GM19467 (cell line): ENCODE measurements around the gene PIAS3.
A peak's percentile ranks its signal among the peaks of the same experiment; 100 is the strongest.
"Not testable (repeated sequence)": the region's sequence is repeated elsewhere in the genome, so short reads cannot be mapped to it uniquely, and the experiment has no call there.

Experiments used
- ATAC-seq: cut with Tn5 transposase; IDR thresholded peaks from one replicate; pipeline ENCODE4 v1.9.1; 2021; ENCODE audit warnings: mild to moderate bottlenecking, moderate library complexity; ENCODE audit not compliant: unreplicated experiment

Gene PIAS3

DNA sequence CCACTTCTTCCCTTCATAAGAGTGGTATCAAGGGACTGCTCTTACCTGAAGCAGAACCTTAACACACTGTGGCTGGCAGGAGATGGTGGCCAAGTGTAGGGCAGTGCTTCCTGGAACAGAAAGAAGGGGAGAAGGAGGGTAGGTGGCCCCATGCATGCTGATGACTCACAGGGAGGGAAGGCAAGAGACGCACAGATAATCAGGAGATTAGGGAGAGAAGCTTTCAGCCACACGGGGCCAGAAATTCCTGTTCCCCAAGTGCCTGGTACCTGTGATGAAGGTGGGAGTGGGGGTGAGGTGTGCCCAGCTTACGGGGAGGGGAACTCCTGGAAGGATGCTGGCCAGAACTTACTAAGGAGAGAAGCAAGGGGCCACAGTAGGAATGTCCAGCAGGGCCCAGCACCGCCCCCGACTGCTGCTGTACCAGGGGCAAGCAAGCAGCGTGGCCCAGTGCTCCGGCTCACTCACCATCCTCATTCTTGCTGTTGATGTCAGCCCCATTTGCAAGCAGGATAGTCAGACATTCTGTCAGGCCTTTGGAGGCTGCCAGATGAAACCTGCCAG, 19.1 kb upstream of the PIAS3 start:
- no peak for ATAC-seq

DNA sequence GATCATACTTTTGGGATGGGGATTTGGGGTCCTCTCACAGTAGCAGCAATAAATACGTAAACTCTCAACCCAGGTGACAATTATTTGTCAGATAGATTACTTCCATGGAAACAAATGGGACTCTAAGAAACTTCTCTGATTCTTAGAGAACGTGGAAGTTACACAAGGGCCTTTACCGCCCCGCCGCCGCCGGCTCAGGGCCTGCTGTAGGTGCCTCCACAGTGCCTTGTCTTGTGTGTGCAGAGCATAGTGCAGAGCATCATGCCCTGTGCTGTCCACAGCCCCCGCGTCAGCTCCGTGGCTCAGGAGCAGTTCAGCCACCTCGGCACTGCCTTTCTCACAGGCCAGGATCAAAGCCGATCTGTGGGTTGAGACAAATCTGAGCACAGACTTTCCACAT, 15.8 kb upstream of the PIAS3 start:
- no peak for ATAC-seq

DNA sequence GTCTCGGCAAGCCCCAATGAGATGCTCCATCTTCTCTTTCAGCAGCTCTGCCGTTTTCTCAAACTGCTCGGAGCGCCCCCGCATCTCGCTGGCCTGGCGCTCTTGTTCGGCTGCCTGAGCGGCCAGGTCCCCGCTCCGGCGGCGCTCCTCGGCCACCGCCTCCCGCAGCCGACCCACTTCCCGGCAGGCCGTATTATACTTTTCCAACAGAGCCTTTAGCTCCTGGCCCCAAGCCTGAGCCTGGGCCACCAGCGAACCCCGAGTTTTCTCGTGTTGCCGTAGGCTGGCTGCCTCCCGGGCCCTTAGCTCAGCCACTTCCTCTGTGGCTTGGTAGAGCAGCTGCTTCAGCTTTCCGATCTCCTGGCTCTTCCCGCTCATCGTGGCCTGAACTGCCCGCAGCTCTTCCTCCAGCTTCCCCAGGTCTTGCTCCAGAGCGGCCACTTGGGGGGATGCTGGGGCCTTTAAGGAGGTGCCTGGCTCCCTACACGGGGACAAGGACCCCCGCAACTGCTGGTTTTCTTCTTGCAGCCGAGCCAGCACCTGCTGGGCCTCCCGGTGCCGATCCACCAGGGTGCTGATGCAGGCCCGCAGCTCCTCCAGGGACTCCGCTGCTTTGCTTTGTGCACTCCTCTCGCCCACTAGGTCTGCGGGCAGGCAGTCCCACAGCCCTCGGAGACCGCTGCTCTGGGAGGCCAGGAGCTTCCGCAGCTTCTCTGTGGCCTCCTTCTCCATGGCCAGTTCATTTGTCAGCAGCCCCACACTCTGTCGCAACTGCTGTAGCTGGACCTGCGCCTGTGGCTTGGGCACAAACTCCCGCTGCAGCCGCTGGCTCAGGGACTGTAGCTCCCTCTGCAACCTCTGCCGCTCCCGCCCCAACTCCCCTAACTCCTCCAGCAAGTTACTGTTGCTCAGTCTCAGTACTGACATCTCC, 13.4 kb upstream of the PIAS3 start:
- ATAC-seq, result no peak

DNA sequence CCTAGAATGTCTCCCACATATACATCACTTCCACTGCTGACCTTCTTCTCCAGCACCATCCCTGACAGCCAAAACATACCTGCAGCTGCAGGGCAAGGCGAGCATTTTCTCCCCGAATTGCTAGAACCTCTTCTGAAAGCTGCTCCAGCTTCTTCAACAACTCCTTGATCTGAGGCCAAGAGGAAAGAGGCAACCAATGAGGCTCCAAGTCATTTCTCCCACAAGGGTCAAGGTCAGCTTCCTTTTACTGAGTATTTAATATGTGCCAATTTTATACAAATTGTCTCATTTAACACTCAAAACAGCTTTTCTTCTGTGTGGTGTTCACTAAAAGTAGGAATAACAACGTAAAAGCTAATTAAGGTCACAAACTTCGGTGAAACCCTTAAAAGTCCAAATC, 9.4 kb upstream of the PIAS3 start:
- no peak for ATAC-seq

DNA sequence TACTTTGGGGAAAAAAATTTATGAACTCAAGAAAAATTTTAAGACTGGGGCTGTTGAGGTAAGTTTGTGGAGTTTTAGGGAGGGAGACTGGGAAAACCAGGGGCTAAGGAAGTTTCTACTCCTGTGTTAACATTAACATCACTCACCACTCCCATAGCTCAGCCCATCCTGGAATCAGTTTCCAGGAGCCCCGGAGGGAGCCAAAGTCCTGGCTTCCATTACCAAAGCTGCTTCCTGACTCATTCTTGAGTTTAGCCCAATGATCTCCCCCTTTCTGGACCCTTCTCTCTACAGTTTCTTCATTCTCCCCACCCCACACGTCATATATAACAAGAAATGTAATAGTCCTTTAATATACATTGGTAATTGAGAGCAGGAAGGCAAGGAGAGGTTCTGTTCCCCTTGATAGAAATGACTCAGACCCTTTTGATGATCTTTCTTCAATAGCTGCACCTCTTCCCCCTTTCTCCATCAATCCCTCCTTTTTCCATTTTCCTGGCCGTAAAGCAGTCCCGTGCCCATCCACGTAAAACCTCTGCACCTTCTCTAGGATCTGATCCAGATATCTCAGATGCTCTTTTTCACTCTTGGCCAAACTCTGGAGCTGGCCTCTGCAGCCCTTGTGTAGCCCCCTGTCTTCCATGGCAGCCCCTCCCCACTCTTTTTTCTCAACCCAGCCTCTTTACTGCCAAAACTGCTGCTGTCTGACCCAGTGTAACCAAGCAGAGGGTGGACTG, 4.6 kb upstream of the PIAS3 start:
- no peak for ATAC-seq

GRCh38 chr1:145859491-145860023, 676 bp upstream of the PIAS3 start:
- ATAC-seq, result peak; percentile 65

GRCh38 chr1:145858238-145858900, 512 bp downstream of the PIAS3 start:
- ATAC-seq, result no peak

GRCh38 chr1:145857170-145857569, 1.7 kb downstream of the PIAS3 start:
- ATAC-seq, result no peak

- no peak for ATAC-seq
Measured at GRCh38 chr1:145855426-145855948, 3.4 kb downstream of the PIAS3 start.

DNA sequence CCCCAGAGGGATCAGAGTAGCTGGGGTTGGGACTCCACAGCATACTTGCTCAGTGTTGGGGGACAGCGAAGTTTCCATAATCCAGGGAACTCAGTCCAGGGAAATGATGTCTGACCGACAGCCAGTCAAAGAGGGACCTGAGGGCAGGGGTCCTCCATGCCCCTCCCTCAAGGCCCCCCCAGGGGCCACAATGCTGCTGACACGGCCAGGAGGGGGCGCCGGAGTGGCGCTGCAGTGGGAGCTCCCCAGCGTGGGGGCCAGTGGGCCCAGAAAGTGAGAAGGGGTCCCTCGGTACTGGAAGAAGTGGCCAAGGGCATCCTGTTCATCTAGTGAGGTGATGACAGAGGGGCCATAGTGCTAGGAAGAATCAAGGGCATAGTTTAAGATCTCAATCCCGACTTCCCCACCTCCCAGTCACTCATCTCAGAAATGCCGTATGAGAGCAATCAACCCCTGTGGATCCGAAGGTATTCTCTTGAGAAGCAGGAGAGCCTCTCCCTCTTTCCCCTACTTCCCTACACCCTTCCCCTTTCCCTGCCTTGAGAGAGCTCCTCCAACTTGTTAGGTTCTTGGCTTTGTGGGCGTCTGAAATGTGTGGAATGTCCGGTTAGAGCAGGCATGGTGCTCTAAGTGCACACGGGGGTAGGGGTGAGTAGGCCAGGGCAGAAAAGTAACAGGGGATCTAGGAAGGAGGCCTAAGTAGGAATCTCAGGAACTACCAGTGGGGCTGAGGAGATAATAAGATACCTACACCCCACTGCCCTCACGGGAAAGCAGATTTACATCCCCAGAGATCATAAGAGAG, 9.3 kb downstream of the PIAS3 start:
- no peak for ATAC-seq

DNA sequence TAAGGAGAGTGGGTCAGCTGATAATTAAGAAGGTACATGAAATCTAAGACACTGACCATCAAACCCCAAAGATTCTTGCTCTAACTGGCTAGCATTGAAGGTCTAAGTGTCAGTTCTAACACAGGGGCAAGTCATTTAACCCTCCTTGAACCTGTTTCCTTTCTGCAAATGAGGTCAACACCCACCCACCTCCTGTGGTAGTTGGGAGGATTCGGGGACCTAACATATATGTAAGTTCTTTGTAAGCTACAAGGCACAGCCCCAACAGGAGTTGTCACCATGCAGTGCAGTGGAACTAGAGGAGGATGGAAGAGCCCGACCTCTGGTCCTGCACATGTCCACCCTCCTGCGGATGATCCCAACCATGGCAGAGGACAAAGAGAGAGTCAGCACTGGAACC, 11.1 kb downstream of the PIAS3 start:
- ATAC-seq, result no peak

- ATAC-seq, result no peak
Measured at GRCh38 chr1:145846201-145846612, 12.7 kb downstream of the PIAS3 start.

DNA sequence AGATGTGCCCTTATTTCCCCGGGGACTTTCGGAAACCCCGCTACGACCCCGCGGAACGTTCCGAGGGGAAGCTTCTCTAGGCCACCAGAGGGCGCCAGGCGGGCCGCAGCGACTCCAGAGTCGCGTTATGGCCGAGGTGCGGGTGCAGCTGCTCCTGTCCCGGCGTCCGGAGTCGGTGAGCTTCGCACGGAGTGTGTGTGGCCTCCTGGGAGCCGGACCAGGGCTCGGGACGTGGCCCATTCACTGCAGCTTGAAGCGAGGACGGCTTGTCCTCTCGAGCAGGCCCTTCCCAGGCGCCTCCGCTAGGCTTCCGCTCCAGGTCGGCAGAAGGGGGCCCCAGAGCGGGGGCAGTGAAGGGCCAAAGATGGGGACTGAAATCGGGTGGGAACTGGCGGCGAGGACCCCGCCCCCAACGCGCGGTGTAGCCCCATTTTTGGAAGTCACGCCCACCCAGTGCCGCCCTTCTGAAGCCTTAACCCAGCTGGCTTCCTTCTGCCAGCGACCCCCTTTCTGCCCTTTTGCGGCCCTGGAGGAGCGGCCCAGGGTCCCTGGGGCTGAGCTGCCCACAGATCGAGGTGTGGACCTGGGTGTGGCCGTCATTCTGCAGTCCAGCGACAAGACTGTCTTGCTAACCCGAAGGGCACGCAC, 13.2 kb downstream of the PIAS3 start, which contains the start of gene NUDT17:
Gene NUDT17 (plus strand): TSS at position 117 of the 648 bp plus-strand sequence. CDS start 11 bp downstream, at position 128.
- peak; percentile 51 for ATAC-seq

- peak; percentile 61 for ATAC-seq
Measured at GRCh38 chr1:145845144-145845513, 13.8 kb downstream of the PIAS3 start.

- no peak for ATAC-seq
Measured at GRCh38 chr1:145843031-145843430, 15.8 kb downstream of the PIAS3 start.

- ATAC-seq, result no peak
Measured at GRCh38 chr1:145837656-145838055, 21.2 kb downstream of the PIAS3 start.

DNA sequence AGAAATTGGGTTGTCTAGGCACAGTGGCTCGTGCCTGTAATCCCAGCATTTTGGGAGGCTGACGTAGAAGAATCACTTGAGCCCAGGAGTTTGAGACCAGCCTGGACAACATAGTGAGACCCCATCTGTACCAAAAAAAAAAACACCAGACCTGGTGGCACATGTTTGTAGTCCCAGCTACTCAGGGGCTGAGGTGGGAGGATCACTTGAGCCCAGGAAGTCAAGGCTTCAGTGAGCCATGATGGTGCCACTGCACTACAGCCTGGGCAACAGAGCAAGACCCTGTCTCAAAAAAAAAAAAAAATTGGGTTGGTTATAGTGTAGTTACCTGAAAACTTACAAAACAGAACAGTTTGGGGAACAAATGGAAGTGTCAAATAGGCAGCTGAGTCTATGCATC, 28.1 kb downstream of the PIAS3 start:
- ATAC-seq, result not testable (repeated sequence)

DNA sequence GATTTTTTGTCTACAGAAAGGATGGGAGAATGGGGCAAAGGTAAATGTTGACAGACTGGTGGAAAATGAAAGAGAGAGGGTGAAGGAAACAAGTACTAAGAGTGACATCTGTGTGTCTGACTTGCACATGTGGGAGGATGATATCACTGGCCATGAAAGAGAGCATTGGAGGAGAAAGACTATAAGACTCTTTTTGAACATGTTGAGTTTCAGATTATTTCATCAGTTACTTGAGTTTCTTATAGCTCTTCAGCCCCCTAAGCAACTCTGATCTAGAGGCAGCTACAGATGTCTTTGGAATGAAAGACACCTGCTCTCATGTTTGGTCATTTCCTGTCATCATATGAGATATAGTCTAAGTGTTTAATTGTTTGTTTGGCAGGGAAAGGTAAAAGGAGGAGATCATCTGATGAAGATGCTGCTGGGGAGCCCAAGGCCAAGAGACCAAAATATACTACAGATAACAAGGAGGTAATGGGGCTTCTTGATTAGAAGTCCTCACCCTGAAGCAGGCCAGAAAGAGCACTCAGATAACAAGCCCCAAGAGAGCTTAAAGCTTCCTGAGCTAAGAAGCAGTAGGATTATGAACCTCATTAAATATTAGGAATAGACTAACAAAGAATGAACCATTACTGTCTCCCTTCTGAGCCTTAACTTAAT, 30.4 kb downstream of the PIAS3 start:
- ATAC-seq, result no peak

- ATAC-seq, result no peak
Measured at GRCh38 chr1:145827966-145828365, 30.9 kb downstream of the PIAS3 start.
